Stimulated activated CD8-positive, alpha-beta memory T cell treated with anti-CD3 and anti-CD28 coated beads, Interleukin-2, amount 100 ng/mL, for 1 hour (primary cell): Measurements from ENCODE around the gene TFEC.
"Not testable (repeated sequence)": the region's sequence is repeated elsewhere in the genome, so short reads cannot be mapped to it uniquely, and the experiment has no call there.

Experiments
- DNase-seq, 2 donors: peaks; one replicate each; pipeline ENCODE4 v3.0.0-alpha.2; 2020; ENCODE audit warnings: low read depth in 2 of 2

TFEC gene

DNA sequence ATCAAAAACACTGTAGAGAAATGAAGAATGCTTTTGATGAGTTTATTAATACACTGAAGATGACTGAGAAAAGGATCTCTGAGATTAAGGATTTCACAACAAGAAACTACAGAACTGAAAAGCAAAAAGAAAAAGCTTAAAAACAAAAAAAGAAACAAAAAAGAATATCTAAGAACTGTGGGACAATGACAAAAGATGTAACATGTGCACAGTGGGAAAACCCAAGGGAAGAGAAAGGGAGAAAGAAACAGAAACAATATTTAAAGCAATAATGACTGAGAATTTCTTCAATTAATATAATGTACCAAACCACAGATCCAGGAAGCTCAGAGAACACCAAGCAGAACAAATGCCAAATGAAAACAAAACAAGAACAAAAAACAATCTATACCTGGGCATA is 42.2 kb downstream of the TFEC start:
- DNase-seq, result no peak

DNA sequence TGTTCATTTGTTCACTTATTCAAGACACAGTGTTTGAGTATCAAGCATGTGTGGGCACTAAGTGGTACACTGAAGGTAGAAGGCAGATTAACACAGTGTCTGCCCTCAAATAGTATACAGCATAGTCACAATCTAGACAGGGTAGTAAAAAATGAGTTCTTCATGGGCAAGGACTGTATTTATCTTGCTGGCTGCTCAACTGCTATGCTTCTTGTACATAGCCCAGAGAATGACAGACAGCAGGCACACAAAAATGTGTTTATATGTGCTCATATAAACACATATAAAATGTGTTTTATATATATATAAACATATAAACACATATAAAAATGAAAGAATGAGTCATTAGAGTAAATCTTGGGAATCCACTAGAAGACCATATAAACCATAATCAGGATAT is 43.1 kb downstream of the TFEC start:
- DNase-seq, result no peak

DNA sequence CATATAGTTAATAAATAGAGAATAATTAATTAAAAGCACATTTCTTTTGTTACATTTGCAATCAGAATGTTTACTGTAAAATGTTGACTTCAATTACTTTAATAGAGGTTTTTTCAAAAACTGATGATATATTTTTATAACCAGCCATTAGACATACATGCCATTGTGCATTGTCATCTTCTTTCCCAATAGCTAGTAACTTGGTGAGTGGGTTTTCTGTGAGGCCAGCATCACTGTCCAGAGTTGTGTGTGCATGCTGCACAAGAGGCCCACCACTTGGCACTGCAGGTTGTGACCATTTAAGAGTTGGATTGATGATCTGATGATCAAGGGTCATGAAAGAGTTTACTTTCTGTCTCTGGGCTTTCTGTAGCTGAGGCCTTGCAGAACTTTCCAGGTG is 46.5 kb downstream of the TFEC start:
- no peak for DNase-seq

DNA sequence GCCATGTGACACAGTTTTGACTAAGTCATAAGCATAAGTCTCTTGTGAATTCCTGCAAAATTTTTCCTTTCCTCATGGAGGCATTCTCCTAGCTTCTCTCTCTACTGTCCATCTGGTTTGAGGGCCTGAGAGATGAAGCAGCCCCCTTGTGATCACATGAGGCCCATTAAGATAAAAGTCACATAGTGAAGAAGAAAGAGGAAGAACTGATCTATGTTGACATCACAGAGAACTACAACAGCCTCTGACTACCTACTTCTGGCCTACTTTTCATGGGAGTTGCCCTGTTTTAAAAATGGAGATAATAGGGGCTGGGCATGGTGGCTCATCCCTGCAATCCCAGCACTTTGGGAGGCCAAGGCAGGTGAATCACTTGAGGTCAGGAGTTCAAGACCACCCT is 50.4 kb downstream of the TFEC start:
- DNase-seq, result no peak

DNA sequence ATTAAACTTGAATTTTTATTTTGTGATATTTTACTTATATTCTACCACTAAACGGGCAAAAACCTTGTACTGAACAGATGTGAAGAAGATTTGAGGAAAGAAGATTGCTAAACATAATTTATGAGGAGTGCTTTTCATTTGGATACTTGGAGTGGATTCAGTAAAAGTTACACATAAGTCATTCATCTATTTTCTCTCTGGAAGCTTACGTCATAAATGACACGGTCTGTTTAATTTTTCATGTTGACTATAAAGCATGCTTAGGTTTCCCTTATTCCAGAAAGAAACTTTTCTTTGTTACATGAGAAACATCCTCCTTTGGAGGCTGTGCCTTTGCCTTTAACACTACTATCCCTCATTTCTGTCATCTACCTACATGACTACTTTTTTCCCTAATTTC is 53.9 kb downstream of the TFEC start:
- no peak for DNase-seq

DNA sequence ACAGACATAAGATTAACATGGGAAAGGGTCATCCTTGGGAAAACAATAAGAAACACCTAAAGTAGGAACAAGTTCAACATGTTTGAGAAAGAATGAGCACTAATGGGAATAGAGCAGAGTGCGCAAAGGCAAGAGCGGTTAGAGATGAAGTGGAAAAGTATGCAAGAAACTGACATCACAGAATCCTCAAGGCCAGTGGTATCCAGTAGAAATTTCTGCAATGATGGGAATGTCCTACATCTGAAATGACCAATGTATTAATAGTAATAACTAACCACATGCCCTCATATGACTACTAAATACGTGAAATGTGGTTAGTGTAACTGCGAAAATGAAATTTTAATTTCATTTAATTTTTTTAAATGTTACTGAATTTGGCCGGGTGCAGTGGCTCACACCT is 54.8 kb downstream of the TFEC start:
- no peak for DNase-seq

DNA sequence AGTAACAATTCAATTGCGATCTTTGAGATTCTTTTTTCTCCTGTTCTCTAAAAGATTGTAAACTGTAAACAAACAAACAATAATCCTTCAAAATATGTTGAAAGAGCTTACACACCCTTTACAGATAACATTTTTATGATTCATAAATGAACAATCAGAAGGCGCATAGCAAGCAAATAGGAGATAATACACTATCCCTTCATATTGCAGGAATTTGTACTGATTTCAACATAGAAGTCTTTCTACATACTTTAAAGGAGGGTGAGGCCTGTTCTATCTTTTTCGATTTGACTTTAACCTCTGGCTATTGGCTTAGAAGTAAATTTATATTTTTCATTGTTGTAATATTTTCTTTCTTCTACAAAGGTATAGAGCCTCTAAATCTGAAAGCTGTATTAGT is 57.2 kb downstream of the TFEC start:
- DNase-seq, result no peak

DNA sequence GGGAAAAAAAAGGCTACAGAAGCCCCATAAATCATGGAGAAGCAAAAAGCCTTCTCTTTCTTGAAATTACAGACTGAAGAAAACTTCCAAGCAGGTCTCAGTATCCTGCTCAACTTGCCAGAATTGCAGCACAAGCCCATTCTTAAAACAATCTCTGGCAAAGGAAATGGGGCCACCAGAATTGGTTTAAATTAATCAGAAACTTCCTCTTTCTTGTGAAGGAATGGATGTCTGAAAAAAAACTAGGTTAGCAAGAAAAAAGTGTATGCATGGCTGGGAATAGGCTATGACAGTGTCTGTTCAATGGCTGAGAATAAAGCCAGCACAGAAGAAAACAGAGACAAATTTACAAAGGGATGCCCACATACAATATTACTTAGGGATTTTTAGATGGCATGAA is 59.1 kb downstream of the TFEC start:
- DNase-seq, result no peak

DNA sequence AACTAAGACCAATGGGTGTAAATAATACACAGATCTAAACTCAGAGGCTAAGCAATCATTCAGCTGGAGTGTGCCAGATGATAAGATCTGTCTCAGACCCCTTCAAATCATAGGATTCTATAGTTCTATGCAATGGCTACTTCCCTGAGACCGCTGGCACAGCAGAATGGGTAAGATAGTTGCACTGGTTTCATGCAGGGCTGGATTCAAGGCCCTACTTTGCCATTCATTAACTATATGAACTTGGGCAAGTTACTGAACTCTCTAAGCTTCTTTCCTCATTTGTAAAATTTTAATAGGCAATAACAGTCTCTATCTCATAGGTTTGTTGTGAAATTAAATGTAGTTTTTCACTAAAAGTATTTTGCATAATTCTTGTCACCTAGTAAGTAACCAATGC is 62.0 kb downstream of the TFEC start:
- no peak for DNase-seq

DNA sequence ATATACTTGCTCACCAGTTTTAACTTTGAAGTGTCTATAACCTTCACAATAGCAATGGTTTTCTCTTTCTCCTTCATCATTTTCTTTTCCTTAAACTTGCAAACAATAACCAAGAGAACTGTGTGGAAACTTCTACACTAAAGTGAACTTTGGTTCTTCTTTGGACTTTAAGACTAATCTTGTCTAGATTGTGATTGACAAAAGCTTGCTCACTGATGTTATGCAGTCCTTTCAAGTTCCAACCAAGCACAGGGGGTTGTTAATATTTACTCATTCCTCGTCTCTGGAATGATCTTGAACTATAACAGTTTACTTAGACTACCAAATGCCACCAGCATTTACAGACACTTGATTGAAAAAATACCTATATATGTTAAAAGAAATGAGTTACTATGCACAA is 62.4 kb downstream of the TFEC start:
- DNase-seq, result no peak

DNA sequence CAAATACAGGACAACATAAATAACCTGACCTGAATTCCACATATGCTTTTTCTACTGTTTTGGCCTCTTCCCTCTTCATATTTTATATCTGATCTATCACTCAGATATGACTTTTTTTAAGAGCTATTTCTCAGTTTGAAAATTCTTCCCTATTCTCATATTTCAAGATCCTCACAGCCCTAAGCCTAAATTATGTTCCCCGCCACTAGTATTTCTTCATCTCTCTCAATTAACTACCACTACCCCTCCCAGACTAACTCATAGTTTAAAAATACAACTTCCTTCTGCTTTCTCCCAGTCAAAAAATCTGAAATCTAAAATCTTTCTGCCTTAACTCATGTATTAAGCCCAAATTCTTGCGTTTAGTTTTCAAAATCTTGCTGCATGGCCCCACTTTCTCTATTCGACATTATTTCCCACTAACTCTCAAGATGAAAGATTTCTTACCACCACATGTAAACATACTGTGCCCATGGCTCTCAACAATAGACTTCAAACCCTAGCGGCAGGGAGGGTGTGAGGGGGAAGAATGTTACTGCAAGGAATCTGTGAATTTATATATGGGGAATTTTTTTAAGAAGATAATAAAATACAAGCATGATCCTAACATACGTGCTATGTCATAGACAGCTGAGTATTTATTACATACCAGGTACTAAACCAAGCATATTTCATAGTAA is 64.6 kb downstream of the TFEC start:
- DNase-seq, result no peak

DNA sequence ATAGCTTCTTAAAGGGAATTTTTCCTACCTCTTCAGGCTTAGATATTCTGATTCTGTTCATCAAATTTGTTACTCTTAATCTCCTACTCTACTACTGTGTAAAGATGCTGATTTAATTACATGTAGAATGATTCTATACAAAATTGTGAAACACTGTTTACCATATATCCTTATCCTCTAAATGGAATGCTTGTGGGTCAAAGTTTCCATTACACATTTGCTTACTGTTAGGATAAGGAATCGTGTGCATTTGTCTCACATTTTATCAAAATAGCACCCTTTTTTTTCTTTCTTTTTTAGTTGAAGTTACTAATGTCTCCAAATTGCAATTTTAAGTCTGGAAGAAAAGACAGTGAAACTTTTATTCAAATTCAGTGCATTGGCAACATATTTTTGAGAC is 65.3 kb downstream of the TFEC start:
- DNase-seq, result no peak

DNA sequence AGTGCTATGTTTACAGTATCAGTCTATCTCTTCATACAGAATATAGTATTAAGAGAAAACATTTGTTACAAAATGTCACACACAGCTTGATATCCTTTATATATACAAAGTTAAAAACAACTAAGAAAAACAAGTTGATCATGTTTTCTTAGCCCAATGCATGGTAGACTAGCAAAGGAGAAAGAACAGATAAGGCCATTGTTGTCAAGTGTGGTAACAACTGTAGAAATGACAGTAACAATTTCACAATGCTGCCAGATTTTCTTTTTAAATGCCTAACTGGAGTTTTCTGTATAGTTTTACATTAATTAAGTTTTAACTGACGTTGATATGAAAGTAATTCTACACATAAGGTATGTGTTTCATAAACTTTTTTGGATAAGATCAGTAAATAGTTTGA is 65.8 kb downstream of the TFEC start:
- DNase-seq, result no peak

DNA sequence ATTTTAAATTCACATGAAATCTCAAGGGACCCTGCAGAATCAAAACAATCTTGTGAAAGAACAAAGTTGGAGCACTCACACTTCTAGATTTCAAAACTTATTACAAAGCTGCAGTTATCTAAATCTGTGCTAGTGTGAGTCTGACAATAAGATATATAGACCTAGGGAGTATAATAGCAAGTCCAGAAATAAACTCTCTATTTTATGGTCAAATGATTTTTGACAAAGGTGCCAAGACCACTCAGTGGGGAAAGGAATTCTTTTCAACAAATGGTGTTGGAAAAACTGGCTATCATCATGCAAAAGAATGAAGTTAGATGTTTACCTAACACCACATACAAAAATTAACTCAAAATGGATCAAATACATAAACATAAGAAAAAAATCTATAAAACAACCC is 68.2 kb downstream of the TFEC start:
- no peak for DNase-seq

DNA sequence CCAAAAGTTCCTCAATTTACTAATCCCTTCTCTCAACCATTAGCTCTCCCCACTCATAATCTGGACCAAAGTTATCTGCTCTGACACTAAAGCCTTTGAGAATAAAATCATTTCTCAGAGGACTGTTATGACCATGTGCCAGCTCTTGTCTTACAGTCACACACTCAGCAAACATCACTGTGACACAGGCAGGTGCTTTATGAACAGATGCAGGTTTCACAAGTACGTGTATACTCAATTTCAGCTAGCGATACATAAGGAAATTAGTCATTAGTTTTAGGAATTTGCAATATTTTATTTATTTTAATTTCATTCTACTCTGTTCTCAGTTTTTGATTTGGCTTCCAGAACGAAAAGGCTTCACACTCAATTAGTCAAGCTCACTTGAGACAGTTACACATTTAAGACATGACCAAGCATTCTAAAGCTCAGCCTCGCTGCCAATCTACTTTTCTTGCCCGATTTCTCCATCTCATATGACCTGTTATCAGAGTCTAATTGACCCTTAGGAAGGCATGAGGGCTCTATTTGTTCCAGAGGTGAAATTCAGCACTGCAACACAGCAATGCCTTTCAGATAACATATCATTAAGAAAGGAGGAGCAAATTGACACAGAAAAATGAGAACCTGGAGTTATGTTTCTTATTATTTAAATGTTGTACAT is 76.8 kb downstream of the TFEC start:
- no peak for DNase-seq

DNA sequence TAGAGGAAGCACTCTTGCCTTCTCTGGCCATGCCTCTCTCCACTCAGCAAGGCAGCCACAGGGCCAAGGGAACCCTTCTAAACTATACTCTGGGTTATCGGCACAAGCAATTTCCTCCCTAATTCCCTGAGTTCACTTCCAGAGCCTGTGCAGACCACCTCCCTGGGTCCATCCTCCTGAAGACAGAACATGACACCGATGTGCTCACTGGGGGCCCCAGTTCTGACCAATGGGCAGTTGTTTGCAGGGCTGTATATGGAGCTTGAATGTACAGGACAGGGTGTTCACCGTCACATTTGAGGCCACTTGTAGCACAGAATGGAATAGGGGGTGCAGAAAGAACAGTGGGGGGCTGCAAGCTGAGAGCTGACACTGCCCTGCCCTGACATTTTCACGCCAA is 77.7 kb downstream of the TFEC start:
- DNase-seq, result no peak

DNA sequence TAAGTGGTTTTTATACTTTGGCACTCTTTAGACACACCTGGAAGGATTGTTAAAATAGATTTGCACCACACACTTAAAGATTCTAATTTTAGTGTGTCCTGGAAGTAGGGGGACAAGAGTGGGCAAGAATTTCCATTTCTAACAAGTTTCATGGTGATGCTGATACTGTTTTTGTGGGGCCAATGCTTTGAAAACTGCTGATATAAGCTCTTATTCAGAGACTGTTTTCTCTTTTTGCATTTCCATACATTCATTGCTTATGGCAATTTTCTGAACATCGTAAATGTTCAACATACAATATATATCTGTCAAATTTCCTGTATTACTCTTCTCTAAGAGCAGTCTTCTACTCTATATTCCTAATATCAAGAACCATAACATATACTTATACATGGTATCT is 79.0 kb downstream of the TFEC start:
- no peak for DNase-seq

DNA sequence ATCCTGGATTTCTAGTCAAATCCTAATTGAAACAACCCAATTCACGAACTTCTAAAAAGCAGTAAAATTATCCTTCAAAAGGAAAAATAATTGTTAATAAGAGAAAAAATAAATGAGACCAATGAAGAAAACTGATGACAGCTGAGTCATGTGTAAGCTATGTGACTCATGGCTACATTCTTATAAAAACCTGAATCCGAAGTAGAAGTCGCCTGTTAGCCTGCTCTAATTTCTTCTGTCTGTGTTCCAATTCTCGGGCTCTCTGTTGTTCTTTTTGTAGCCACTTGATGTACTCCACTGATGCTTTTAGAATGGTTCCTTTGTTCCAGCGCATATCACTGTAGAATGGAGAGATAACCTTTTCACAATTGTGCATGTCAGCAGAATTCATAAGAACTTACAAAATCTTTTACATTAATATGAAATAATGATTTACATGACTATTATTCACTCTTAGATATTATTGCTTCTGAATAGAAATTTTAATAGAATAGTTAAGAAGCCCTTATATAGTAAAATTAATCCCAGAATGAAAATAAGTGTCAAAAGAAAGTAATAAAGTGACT is 88.8 kb downstream of the TFEC start:
- no peak for DNase-seq

DNA sequence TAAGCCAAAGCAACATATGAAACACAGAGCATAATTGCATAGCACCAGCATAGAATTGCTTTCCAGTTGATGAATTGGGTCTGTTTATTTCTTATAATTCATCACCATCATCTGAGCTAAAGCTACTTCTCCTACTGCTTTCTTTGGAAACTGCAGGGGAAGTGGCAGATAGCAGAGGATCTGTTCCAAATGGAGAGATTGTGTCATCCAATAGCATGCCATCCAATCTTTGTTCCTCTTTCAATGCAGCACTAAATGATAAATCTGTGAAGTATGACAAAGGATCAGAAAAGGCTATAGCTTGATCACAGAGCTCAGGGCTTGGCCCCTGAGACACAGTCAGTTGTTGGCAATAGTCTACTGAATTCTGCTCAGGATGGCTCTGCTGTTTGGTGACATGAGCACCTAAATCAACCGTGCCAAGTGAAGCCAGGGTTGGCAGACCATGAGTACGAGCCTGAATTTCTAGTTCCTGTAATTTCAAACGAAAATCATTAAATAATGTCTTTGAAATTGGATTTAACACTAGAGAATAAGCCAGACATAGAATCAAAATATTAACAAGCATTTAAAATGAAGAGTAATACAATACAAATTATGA is 90.0 kb downstream of the TFEC start:
- no peak for DNase-seq

DNA sequence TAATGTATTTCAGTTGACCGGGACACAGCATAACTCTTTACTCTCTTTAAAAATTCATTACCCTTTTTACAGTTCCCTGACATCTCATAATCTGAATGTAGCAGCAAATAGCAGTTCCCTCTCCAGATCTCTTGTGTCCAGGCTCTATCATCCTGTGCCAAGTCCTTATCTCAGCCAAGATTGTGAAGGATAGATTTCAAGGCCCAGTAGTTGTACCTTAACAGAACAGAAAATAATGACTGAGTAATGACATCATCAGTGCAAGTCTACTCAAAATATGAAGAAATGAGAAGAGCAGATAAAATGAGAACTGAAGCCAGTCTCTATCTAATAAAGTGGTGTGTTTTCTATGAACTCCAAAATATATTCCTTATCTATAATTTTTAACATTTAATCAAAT is 92.6 kb downstream of the TFEC start:
- DNase-seq, result no peak

DNA sequence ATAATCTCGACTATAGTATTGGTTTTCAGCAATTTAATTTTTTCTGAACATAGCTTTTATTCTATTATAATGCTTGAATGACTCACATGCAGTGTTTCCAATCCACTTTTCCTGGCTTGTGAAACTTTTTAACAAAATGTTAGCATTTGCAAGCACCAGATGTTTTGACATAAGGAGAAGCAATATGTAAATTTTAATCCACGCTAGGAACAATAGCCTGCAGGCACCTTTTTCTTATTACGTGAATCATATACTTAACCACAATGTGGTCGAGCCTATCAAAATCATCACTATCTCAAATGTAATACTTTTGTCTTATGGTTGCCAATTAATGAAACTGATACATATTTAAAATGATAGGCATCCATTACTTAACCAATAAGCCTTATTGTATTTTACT is 97.1 kb downstream of the TFEC start:
- no peak for DNase-seq

DNA sequence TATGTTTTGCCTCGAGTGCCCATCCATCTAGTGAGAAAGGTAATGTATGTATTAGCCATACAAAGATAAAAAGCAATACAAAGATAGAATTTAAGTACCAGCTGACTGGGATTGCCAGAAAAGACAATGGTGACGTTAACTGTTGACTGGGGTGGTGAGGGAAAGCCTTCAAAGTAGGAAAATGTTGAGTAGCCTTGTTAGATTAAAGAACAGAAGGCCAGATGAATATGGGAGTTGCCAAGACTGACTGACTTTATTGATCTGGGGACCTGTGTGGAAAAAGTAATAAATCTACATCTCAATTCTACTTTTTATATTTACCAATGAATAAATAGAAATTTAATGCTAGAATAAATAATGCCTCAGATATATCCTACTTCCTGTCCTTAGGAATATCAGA is 97.7 kb downstream of the TFEC start:
- DNase-seq, result no peak

DNA sequence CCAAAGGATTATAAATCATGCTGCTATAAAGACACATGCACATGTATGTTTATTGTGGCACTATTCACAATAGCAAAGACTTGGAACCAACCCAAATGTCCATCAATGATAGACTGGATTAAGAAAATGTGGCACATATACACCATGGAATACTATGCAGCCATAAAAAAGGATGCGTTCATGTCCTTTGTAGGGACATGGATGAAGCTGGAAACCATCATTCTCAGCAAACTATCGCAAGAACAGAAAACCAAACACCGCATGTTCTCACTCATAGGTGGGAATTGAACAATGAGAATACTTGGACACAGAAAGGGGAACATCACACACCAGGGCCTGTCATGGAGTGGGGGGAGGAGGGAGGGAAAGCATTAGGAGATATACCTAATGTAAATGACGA is 100.4 kb downstream of the TFEC start:
- not testable (repeated sequence) for DNase-seq
